HepG2 (cell line): ENCODE measurements around the gene PRTN3. TPM values are rescaled to one million over a fixed set of nuclear protein-coding genes. Genes with fewer than 3 reads are reported as not detected.

Source experiments
- ATAC-seq: fragments of 200-7000 bp; cut with Tn5 transposase; 3 replicates; pipeline ENCODE4 v1.9.1; 2020; ENCODE audit warnings: mild to moderate bottlenecking, moderate library complexity
- BruUV-seq: library from RNA; stranded (reverse); fragments of 400-500 nt; replicated peaks from 2 replicates; lab custom pipeline; 2021; lab: Mats Ljungman, UMichigan
- CTCF ChIA-PET: fragments of 300-600 bp; formaldehyde crosslinking; extraction: SDS; loops from one replicate; lab custom pipeline; 2021; ENCODE audit warnings: low total read pairs, inconsistent platforms, low intra/inter-chr PET ratio; lab: Yijun Ruan, JAX
- POLR2A ChIA-PET: fragments of 350-600 bp; sonication (Branson Sonifier 250); formaldehyde crosslinking; loops from one replicate; lab custom pipeline; 2020; ENCODE audit warnings: antibody characterized with exemption, inconsistent platforms; lab: Yijun Ruan, JAX
- DNase-seq: peaks from one replicate; pipeline ENCODE4 v3.0.0-alpha.2; 2015; ENCODE audit warnings: low spot score
- FAIRE-seq: peaks from 3 replicates; lab custom pipeline; 2011; peaks lifted over from hg19 to GRCh38; lab: Jason Lieb, UNC
- H2AFZ ChIP-seq: one replicate; pipeline ENCODE4 v1.6.1; 2011; ENCODE audit warnings: low read length, inconsistent platforms
- H3K27ac ChIP-seq: fragments of 300-600 bp; 3 replicates; pipeline ENCODE4 v1.8.0; 2011; ENCODE audit warnings: mixed run types, mild to moderate bottlenecking, mixed read lengths, low read length, inconsistent platforms; ENCODE audit not compliant: insufficient read depth; ENCODE audit errors: extremely low read length
- H3K27me3 ChIP-seq, 2 experiments: fragments of 200-600 bp in 1 of 2; 2 replicates in 1 of 2; 3 replicates in 1 of 2; pipeline versions ENCODE4 v1.6.0 to v1.8.0; 2011; ENCODE audit warnings: low read length in 2 of 2, mild to moderate bottlenecking in 2 of 2, moderate library complexity in 2 of 2, inconsistent platforms in 1 of 2; ENCODE audit not compliant: insufficient read depth in 2 of 2, control insufficient read depth in 1 of 2
- H3K36me3 ChIP-seq, 2 experiments: fragments of 200-600 bp in 1 of 2; replicated peaks in 1 of 2; 2 replicates in 1 of 2; 3 replicates in 1 of 2; pipeline versions ENCODE4 v1.5.1 to v1.8.0; 2011; ENCODE audit warnings: low read length in 2 of 2, inconsistent platforms in 1 of 2; ENCODE audit not compliant: insufficient read depth in 2 of 2, control insufficient read depth in 1 of 2
- H3K4me1 ChIP-seq: 2 replicates; pipeline ENCODE4 v1.5.1; 2012; ENCODE audit warnings: low read length, inconsistent platforms; ENCODE audit not compliant: insufficient read depth
- H3K4me2 ChIP-seq: 2 replicates; pipeline ENCODE4 v1.6.0; 2011; ENCODE audit warnings: low read depth, low read length, inconsistent platforms
- H3K4me3 ChIP-seq, 3 experiments: fragments of 200-600 bp in 1 of 3; sonication (generic), shearing (Covaris generic) in 1 of 3; replicated peaks in 1 of 3; 2 replicates each; pipeline ENCODE4 v1.5.1; 2011 to 2016; ENCODE audit warnings: low read length in 3 of 3, inconsistent platforms in 2 of 3, low read depth in 2 of 3, mild to moderate bottlenecking in 2 of 3, control low read depth in 1 of 3, mixed read lengths in 1 of 3; ENCODE audit not compliant: insufficient read depth in 1 of 3
- H3K79me2 ChIP-seq: one replicate; pipeline ENCODE4 v1.6.1; 2011; ENCODE audit warnings: low read length, inconsistent platforms; ENCODE audit not compliant: insufficient read depth
- H3K9ac ChIP-seq: 2 replicates; pipeline ENCODE4 v1.6.0; 2011; ENCODE audit warnings: mild to moderate bottlenecking, low read depth, low read length, inconsistent platforms; ENCODE audit not compliant: insufficient read depth
- H3K9me3 ChIP-seq: 2 replicates; pipeline ENCODE4 v1.5.1; 2012; ENCODE audit warnings: mild to moderate bottlenecking, low read length
- H4K20me1 ChIP-seq: 2 replicates; pipeline ENCODE4 v1.6.0; 2011; ENCODE audit warnings: inconsistent platforms, mild to moderate bottlenecking, low read length, moderate library complexity; ENCODE audit not compliant: insufficient read depth
- NFAT5 ChIP-seq: sonication (generic); formaldehyde crosslinking; IDR thresholded peaks from 2 replicates; pipeline ENCODE4 v1.4.0; 2020; ENCODE audit warnings: missing genetic modification reagents
- RBFOX2 ChIP-seq: fragments of 200-400 bp; formaldehyde crosslinking; IDR thresholded peaks from 2 replicates; pipeline ENCODE4 v1.6.1; 2017; ENCODE audit warnings: low read depth, mild to moderate bottlenecking, low read length
- WGBS: methylation state at CpG from one replicate; pipeline ENCODE4 v1.1.6; 2017; ENCODE audit warnings: low lambda C conversion rate; 5-methylcytosine and 5-hydroxymethylcytosine counted together
- in situ Hi-C: cut with HindIII; loops from 2 replicates; pipeline ENCODE4 v1.10.0; 2017; ENCODE audit warnings: low pct_unique_long_range_greater_than_20kb; ENCODE audit not compliant: extremely low pct_ligation_motif_present
- intact Hi-C: fragments of 100-400 bp; cut with micrococcal nuclease; formaldehyde crosslinking; loops from one replicate; pipeline ENCODE4 v1.10.0; 2022; ENCODE audit not compliant: unreplicated experiment
- polyA plus RNA-seq, 8 experiments: library from polyadenylated mRNA; depleted of rRNA in 3 of 8; stranded (reverse) in 7 of 8; unstranded in 1 of 8; fragments of >200 nt; fragmentation: Illumina TruSeq in 4 of 8; extraction: Trizol in 4 of 8; gene quantifications; 2 replicates each; pipeline versions ENCODE4 v1.2.1 to v1.2.3, GENCODE V29; 2011 to 2016; ENCODE audit warnings: low read depth in 4 of 8, missing spikeins in 1 of 8, mixed read lengths in 1 of 8; ENCODE audit not compliant: insufficient read depth in 1 of 8
- total RNA-seq, 5 experiments: library from RNA; depleted of rRNA; stranded (reverse); fragments of >200 nt; fragmentation: Illumina TruSeq; extraction: Trizol; gene quantifications; 2 replicates each; pipeline ENCODE4 v1.2.3, GENCODE V29; 2016; ENCODE audit warnings: low read depth in 1 of 5

PRTN3 gene
- total and polyA plus RNA-seq, 2 of the 13 experiments (the other 11 are each of a cell fraction or from before 2014, with no cell fraction given), result not detected

- intact Hi-C loops, result no loop called here
- Histone ChIP-seq H2AFZ (no peak overlapping the region), H3K4me3 (no peak overlapping the region), H4K20me1 (no peaks in the 10 kb centered on the region), H3K79me2 (no peaks in the 10 kb centered on the region), H3K36me3 (peaks cover 17 to 35% of the 10 kb centered on the region in 2 experiments; a peak in 4 of 5 replicates), H3K9ac (no peak overlapping the region), H3K4me1 (peaks cover 9% of the 10 kb centered on the region), H3K9me3 (no peaks in the 10 kb centered on the region), H3K27ac (no peak overlapping the region), H3K27me3 (no peaks in the 10 kb centered on the region), H3K4me2 (no peak overlapping the region)
- FAIRE-seq (no peak), DNase-seq (no peak), ATAC-seq (no peak)
- in situ Hi-C loops, result no loop called here
- no TSS peak for BruUV-seq
- POLR2A ChIA-PET, result no interaction called here
- 0 out of 2 replicates have a peak, but pooled peaks have one; percentile 36 for TF ChIP-seq RBFOX2
- TF ChIP-seq NFAT5 (CRISPR knock-in tag), result no peak
- 98% methylated on average over 18 of the region's 22 CpGs for WGBS
- CTCF ChIA-PET, result no interaction called here
Observed at GRCh38 chr19:883661-884211, 42.9 kb downstream of the PRTN3 start.
